Mucosa of descending colon (tissue), 3 donors: ENCODE results near the gene CSNK1G1. TPM values are rescaled to one million over a fixed set of nuclear protein-coding genes. Genes with fewer than 3 reads are reported as not detected.

Experiments
- ATAC-seq: fragments of 200-7000 bp; cut with Tn5 transposase; one replicate; pipeline ENCODE4 v1.9.1; 2020; ENCODE audit warnings: mild to moderate bottlenecking, moderate library complexity
- DNase-seq, 3 donors: peaks; one replicate each; pipeline ENCODE4 v3.0.0-alpha.2; 2020
- H3K36me3 ChIP-seq: fragments of 200-600 bp; one replicate; pipeline ENCODE4 v1.8.0; 2021; ENCODE audit warnings: low read depth, mild to moderate bottlenecking
- H3K4me1 ChIP-seq: fragments of 200-600 bp; one replicate; pipeline ENCODE4 v1.8.0; 2021; ENCODE audit warnings: low read depth, mild to moderate bottlenecking
- H3K4me3 ChIP-seq: fragments of 200-600 bp; one replicate; pipeline ENCODE4 v1.8.0; 2021; ENCODE audit warnings: mild to moderate bottlenecking
- H3K9me3 ChIP-seq: fragments of 200-600 bp; one replicate; pipeline ENCODE4 v1.8.0; 2021; ENCODE audit warnings: mild to moderate bottlenecking
- intact Hi-C, 2 donors: fragments of 100-400 bp; cut with DNase I in 1 of 2; cut with micrococcal nuclease in 1 of 2; formaldehyde crosslinking; loops; one replicate each; pipeline versions ENCODE4 v1.11.0 to v1.11.1; 2022; cut with DNase I, micrococcal nuclease
- total RNA-seq, 3 donors: library from RNA; stranded (reverse); fragmentation: NEBNext Ultra II Directional in 2 of 3; extraction: Animal tissue kit (Norgen Biotek cat#: 25700) in 2 of 3; gene quantifications; one replicate each; pipeline versions ENCODE4 v1.2.1 to v1.2.4, GENCODE V29; 2021 to 2023
- TF ChIP-seq, protein P1 (sequence below): fragments of 200-600 bp; IDR thresholded peaks from one replicate; pipeline ENCODE4 v1.8.0; 2022; ENCODE audit warnings: antibody characterized with exemption, mild to moderate bottlenecking
- donor health status: DM: no; HTN: no; CAD: no; lungs with moderate emphysema.
- donor health status: DM: no; HTN: no; CAD: no.
- donor health status: DM: no; HTN: yes; CAD: no.

CSNK1G1 gene
- total RNA-seq, 3 donors from 2014 or later, result 19.1 to 22.3 (median 22.3) TPM

DNA sequence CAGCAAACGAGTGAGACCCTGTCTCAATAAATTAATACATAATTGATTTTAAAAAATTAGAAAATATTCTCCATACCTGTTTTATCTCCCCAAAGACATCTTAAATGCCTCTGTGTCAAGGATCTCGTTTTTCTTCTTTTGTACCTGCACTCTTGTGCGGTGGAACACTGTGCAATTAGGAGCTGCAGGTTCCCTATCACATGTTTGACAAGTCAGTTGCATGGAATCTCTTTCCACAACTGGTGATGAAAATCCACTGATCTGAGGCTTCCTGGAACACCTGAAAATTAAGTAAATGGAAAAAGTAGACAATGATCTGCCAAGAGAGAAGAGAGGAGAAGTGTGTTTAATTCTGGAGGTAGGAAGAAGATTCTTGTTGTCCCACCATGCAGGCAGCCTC, 207.4 kb downstream of the CSNK1G1 start:
- ATAC-seq, result no peak
- TF ChIP-seq, protein P1, sequence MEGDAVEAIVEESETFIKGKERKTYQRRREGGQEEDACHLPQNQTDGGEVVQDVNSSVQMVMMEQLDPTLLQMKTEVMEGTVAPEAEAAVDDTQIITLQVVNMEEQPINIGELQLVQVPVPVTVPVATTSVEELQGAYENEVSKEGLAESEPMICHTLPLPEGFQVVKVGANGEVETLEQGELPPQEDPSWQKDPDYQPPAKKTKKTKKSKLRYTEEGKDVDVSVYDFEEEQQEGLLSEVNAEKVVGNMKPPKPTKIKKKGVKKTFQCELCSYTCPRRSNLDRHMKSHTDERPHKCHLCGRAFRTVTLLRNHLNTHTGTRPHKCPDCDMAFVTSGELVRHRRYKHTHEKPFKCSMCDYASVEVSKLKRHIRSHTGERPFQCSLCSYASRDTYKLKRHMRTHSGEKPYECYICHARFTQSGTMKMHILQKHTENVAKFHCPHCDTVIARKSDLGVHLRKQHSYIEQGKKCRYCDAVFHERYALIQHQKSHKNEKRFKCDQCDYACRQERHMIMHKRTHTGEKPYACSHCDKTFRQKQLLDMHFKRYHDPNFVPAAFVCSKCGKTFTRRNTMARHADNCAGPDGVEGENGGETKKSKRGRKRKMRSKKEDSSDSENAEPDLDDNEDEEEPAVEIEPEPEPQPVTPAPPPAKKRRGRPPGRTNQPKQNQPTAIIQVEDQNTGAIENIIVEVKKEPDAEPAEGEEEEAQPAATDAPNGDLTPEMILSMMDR, result no peak
- H3K4me1 ChIP-seq, result peaks cover 24% of the 10 kb centered on the region
- H3K36me3 ChIP-seq, result no peaks in the 10 kb centered on the region
- H3K4me3 ChIP-seq, result no peak overlapping the region
- H3K9me3 ChIP-seq, result no peaks in the 10 kb centered on the region
- no peak for DNase-seq
- intact Hi-C loops, result no loop called here

DNA sequence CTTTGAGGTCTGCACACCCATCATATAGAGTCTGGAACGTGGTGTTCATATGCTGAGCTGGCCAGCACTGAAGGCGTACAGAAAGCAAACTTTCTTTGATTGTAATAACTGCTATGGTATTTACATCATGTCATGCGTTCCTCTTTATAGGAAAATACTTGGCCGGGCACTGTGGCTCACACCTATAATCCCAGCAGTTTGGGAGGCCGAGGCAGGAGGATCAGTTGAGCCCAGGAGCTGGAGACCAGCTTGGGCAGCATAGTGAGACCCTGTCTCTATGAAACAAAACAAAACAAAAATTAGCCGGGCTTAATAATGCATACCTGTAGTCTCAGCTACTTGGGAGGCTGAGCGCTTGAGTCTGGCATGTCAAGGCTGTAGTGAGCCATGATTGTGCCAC, 207.8 kb downstream of the CSNK1G1 start:
- Histone ChIP-seq H3K4me3 (no peak overlapping the region), H3K4me1 (peaks cover 23% of the 10 kb centered on the region), H3K9me3 (no peaks in the 10 kb centered on the region), H3K36me3 (no peaks in the 10 kb centered on the region)
- intact Hi-C loops, result no loop called here
- TF ChIP-seq, protein P1, result no peak
- ATAC-seq, result no peak
- no peak for DNase-seq

DNA sequence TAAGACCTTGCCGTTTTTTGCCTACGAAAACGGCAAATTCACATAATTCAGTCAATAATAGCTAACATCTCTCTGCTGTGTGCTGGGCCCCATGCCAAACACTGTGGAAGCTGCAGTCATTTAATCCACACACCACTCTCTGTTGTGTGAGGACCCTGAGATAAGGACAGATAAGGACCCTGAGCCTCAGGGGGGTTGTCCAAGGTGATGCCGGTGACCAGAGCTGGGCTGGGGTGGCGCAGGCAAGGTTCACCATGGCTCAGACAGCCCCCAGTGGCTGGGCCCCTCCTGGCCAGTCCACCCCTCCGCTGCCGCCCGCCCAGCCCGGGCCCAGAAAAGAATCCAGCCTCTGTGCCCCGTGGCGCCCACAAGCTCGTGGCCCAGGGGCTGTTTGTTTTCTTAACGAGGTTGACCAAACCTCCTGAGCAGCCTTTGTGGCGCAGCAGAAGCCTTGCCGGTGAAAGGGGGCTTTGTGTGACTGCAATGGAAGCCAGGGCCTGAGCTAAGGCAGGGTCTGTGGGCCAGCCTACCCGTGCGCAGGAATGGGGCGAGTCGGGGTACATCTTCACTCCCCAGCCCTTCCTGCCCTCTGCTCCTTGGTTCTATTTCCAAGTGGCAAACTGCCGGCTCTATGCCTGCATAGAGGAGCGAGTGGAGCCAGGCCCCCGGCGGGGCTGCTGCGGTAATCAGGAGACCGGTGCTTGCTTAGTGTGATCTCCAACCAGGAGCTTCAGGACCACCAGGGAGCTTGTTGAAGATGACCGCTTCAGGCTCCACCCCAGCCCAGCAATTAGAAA, 208.9 kb downstream of the CSNK1G1 start:
- intact Hi-C loops, result no loop called here
- no peak overlapping the region for H3K4me3 ChIP-seq
- H3K4me1 ChIP-seq, result peaks cover 13% of the 10 kb centered on the region
- TF ChIP-seq, protein P1, result no peak
- no peak for DNase-seq
- no peaks in the 10 kb centered on the region for H3K36me3 ChIP-seq
- no peaks in the 10 kb centered on the region for H3K9me3 ChIP-seq
- no peak for ATAC-seq

DNA sequence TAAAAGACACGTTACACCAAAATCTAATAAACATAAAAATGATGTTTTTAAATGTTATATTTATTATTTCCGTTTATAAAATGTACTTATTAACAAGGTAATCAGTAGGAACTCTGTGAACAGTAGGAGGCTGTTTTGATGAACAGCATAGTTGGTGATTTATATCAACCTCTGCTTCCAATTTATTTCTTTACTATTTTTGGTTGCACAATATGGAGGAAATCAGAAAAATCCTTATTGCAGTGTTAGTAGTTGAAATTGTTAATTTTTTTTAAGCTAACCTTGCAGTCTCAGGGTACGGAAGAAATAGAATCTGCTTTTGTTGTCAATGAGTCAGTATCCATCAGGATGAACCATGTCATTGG, 209.5 kb downstream of the CSNK1G1 start:
- H3K9me3 ChIP-seq, result no peaks in the 10 kb centered on the region
- intact Hi-C loops, result no loop called here
- H3K4me3 ChIP-seq, result no peak overlapping the region
- ATAC-seq (no peak), DNase-seq (no peak)
- H3K36me3 ChIP-seq, result no peaks in the 10 kb centered on the region
- TF ChIP-seq, protein P1, result no peak
- peaks cover 7% of the 10 kb centered on the region for H3K4me1 ChIP-seq

DNA sequence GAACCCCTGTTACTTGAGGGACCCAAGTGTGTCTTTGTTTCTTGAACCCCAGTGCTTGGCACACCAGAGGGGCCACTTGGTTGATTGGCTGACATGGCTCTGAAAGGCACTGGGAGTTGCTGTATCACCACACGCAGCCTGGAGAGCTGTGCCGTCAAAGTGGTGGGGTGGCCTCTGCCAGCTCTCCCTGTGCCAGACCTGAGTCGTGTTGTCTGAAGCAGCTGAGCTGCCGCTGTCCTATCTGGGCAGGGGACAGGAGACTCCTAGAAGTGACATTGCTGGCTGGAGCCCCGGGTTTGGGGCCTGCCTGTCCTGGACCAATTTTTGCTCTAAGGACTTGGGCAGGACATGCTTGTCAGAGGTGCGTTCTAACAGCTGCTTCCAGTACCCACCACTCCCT, 209.9 kb downstream of the CSNK1G1 start:
- H3K4me1 ChIP-seq, result peaks cover 2% of the 10 kb centered on the region
- H3K9me3 ChIP-seq, result no peaks in the 10 kb centered on the region
- DNase-seq, result no peak
- H3K4me3 ChIP-seq, result no peak overlapping the region
- TF ChIP-seq, protein P1, result no peak
- ATAC-seq, result no peak
- intact Hi-C loops, result no loop called here
- no peaks in the 10 kb centered on the region for H3K36me3 ChIP-seq
